NCI-H510A (cell line): ENCODE results near the gene PCDHB6.
A peak's percentile ranks its signal among the peaks of the same experiment; 100 is the strongest.
"Not testable (repeated sequence)": the region's sequence is repeated elsewhere in the genome, so short reads cannot be mapped to it uniquely, and the experiment has no call there.

Source experiments
- DNase-seq: peaks from one replicate; lab custom pipeline; 2025; lab: John Stamatoyannopoulos, UW

Gene PCDHB6

DNA sequence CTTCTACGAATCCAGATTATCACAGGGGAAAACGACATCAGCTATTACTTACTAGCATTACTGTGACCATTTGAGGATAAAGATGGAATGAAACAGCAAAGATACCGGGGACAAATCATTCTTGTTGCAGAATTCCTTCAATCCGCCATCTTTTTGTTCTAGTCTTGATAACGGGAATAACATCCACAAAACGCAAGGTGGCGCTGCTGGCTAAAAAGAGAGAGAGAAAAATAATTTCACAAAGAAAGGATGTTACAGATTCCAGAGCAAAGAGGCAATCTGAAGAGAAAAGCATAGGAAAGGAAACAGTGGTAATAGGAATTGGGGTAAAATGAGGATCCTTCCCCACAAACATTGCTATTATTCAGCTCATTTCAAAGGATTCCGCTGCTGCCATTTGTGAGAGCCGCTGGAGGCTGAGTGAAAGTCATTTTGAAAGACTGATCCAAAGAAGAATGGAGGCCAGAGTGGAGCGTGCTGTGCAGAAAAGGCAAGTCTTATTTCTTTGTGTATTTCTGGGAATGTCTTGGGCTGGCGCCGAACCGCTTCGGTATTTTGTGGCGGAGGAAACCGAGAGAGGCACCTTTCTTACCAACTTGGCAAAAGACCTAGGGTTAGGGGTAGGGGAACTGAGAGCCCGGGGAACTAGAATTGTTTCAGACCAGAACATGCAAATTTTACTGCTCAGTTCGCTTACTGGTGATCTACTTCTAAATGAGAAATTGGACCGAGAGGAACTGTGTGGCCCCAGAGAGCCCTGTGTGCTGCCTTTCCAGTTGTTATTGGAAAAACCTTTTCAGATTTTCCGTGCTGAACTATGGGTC, 22.7 kb downstream of the PCDHB6 start, which contains the start of gene PCDHB7:
PCDHB7 (plus strand) TSS at position 264 of the 824 bp plus-strand sequence; CDS start at position 456, 192 bp downstream.
- no peak for DNase-seq

DNA sequence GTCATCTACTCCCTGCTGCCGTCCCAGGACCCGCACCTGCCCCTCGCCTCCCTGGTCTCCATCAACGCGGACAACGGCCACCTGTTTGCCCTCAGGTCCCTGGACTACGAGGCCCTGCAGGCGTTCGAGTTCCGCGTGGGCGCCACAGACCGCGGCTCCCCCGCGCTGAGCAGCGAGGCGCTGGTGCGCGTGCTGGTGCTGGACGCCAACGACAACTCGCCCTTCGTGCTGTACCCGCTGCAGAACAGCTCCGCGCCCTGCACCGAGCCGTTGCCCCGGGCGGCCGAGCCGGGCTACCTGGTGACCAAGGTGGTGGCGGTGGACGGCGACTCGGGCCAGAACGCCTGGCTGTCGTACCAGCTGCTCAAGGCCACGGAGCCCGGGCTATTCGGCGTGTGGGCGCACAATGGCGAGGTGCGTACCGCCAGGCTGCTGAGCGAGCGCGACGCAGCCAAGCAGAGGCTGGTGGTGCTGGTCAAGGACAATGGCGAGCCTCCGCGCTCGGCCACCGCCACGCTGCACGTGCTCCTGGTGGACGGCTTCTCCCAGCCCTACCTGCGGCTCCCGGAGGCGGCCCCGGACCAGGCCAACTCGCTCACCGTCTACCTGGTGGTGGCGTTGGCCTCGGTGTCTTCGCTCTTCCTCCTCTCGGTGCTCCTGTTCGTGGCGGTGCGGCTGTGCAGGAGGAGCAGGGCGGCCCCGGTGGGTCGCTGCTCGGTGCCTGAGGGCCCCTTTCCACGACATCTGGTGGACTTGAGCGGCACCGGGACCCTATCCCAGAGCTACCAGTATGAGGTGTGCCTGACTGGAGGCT, 24.6 kb downstream of the PCDHB6 start:
- not testable (repeated sequence) for DNase-seq

DNA sequence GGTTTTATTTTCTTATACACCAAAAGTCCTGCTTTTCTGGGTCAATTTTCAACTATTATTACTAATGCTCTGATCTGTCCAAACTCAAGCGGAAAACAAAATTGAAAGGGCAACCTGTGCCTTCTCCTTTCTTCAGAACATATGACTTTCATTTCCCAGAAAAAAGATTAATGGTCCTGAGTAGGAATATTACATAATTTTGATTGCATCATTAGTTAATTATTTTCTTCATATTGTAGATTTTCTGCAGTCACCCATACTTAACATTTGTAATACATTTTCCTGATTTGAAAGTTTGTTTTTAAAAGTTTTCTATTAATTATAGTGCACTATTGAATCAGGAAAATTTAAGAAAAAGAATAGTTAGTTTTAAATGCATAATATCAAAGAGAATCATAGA, 26.1 kb downstream of the PCDHB6 start:
- DNase-seq = no peak

DNA sequence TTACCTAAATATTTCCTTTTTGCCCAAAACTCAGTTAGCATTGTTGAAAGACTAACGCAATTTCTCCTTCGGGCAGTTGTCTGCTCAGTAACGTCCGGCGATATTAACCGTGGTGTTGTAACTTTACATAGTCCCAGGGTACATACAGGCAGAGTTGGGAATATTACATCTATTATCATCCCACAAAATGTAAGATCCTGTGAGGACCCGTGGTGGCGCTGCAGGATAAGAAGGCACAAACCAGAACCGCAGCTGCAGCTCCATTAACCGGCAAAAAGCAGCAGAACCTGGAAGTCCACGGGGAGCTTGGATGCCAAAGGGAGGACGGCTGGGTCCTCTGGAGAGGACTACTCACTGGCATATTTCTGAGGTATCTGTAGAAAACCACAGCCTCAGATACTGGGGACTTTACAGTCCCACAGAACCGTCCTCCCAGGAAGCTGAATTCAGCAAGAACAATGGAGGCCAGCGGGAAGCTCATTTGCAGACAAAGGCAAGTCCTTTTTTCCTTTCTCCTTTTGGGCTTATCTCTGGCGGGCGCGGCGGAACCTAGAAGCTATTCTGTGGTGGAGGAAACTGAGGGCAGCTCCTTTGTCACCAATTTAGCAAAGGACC, 27.8 kb downstream of the PCDHB6 start, which contains the start of gene PCDHB8:
PCDHB8 (plus strand) TSS at position 214 of the 615 bp plus-strand sequence; CDS start at position 459, 245 bp downstream.
- not testable (repeated sequence) for DNase-seq

DNA sequence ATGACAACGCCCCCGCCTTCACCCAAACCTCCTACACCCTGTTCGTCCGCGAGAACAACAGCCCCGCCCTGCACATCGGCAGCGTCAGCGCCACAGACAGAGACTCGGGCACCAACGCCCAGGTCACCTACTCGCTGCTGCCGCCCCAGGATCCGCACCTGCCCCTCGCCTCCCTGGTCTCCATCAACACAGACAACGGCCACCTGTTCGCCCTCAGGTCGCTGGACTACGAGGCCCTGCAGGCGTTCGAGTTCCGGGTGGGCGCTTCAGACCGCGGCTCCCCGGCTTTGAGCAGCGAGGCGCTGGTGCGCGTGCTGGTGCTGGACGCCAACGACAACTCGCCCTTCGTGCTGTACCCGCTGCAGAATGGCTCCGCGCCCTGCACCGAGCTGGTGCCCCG, 29.5 kb downstream of the PCDHB6 start:
- not testable (repeated sequence) for DNase-seq

DNA sequence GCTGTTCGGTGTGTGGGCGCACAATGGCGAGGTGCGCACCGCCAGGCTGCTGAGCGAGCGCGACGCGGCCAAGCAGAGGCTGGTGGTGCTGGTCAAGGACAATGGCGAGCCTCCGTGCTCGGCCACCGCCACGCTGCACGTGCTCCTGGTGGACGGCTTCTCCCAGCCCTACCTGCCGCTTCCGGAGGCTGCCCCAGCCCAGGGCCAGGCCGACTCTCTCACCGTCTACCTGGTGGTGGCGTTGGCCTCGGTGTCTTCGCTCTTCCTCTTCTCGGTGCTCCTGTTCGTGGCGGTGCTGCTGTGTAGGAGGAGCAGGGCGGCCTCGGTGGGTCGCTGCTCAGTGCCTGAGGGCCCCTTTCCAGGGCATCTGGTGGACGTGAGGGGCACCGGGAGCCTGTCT, 30.0 kb downstream of the PCDHB6 start:
- not testable (repeated sequence) for DNase-seq

DNA sequence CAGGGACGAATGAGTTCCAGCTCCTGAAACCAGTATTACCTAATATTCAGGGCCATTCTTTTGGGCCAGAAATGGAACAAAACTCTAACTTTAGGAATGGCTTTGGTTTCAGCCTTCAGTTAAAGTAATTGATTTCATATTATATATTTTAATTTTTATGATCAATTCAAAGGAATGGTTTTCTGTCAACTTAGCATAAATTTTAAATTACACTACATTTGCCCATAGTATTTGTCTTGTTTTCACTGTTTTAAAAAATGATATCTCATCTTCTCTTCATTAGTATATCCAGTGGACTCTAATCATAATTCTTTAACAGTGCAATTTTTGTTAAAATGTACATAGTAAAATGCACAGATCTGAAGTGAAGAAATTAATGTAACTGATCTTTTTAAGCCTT, 30.5 kb downstream of the PCDHB6 start:
- DNase-seq = no peak

DNA sequence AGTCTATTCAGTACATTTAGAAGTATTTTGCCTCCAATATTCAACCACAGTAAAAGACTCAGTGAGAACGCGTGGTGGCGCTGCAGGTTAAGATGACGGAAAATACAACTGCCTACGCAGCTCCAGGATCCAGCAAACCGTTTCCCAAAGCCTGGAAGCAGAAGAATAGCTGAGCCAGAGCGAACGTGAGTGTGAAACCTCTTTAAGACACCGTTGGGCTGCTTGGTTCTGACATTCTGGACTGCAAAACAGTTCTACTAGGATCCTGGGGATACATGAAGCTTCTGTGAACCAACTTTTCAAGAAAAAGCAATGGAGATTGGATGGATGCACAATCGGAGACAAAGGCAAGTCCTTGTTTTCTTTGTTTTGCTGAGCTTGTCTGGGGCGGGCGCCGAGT, 32.4 kb downstream of the PCDHB6 start, which contains the start of gene PCDHB16:
PCDHB16 (plus strand) TSS at position 140 of the 400 bp plus-strand sequence; CDS start at position 313, 173 bp downstream.
- DNase-seq = no peak

DNA sequence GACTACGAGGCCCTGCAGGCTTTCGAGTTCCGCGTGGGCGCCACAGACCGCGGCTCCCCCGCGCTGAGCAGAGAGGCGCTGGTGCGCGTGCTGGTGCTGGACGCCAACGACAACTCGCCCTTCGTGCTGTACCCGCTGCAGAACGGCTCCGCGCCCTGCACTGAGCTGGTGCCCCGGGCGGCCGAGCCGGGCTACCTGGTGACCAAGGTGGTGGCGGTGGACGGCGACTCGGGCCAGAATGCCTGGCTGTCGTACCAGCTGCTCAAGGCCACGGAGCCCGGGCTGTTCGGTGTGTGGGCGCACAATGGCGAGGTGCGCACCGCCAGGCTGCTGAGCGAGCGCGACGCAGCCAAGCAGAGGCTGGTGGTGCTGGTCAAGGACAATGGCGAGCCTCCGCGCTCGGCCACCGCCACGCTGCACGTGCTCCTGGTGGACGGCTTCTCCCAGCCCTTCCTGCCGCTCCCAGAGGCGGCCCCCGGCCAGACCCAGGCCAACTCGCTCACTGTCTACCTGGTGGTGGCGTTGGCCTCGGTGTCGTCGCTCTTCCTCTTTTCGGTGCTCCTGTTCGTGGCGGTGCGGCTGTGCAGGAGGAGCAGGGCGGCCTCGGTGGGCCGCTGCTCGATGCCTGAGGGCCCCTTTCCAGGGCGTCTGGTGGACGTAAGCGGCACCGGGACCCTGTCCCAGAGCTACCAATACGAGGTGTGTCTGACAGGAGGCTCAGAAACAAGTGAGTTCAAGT, 34.4 kb downstream of the PCDHB6 start:
- not testable (repeated sequence) for DNase-seq

DNA sequence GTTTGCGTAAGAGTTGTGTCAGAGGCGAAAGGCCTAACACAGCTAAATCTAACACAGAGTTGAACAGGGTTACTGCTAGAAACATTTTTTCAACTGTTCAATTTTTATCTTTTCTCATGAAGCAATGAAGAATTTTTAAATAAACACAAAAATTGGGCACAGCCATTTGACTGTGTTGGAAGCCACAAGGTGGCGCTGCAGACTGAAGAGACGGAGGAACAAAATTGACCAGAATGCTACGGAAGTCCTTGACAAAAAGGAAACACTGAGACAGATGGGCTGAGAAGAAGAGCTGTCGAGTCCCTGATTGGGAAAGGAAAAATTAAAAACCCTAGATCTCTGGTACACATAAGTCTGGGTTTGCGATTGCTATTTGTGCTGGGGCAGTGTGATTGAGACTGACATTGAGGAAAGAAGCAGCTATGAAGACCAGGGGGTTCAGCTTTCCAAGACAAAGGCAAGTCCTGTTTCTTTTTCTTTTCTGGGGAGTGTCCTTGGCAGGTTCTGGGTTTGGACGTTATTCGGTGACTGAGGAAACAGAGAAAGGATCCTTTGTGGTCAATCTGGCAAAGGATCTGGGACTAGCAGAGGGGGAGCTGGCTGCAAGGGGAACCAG, 37.1 kb downstream of the PCDHB6 start, which contains the start of gene PCDHB9:
PCDHB9 (plus strand) TSS at position 265 of the 616 bp plus-strand sequence; CDS start at position 423, 158 bp downstream.
- no peak for DNase-seq

DNA sequence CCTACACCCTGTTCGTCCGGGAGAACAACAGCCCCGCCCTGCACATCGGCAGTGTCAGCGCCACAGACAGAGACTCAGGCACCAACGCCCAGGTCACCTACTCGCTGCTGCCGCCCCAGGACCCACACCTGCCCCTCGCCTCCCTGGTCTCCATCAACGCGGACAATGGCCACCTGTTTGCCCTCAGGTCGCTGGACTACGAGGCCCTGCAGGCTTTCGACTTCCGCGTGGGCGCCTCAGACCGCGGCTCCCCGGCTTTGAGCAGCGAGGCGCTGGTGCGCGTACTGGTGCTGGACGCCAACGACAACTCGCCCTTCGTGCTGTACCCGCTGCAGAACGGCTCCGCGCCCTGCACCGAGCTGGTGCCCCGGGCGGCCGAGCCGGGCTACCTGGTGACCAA, 38.8 kb downstream of the PCDHB6 start:
- not testable (repeated sequence) for DNase-seq

DNA sequence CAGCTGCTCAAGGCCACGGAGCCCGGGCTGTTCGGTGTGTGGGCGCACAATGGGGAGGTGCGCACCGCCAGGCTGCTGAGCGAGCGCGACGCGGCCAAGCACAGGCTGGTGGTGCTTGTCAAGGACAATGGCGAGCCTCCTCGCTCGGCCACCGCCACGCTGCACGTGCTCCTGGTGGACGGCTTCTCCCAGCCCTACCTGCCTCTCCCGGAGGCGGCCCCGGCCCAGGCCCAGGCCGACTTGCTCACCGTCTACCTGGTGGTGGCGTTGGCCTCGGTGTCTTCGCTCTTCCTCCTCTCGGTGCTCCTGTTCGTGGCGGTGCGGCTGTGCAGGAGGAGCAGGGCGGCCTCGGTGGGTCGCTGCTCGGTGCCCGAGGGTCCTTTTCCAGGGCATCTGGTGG, 39.3 kb downstream of the PCDHB6 start:
- DNase-seq = not testable (repeated sequence)

DNA sequence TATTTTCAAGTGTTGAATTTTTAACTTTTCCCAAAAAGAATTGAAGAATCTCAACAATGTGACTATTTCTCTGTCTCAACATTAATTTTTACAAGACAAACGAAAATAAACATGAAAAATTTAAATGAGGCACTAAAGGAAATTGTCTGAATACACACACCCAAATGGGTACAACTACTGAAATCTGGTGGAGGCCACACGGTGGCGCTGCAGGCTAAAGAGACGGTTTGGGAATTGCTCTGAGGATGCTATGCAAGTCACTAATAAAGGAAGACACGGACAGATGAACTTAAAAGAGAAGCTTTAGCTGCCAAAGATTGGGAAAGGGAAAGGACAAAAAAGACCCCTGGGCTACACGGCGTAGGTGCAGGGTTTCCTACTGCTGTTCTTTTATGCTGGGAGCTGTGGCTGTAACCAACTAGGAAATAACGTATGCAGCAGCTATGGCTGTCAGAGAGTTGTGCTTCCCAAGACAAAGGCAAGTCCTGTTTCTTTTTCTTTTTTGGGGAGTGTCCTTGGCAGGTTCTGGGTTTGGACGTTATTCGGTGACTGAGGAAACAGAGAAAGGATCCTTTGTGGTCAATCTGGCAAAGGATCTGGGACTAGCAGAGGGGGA, 42.4 kb downstream of the PCDHB6 start, which contains the start of gene PCDHB10:
PCDHB10 (plus strand) TSS at position 244 of the 616 bp plus-strand sequence; CDS start at position 444, 200 bp downstream.
- no peak for DNase-seq

DNA sequence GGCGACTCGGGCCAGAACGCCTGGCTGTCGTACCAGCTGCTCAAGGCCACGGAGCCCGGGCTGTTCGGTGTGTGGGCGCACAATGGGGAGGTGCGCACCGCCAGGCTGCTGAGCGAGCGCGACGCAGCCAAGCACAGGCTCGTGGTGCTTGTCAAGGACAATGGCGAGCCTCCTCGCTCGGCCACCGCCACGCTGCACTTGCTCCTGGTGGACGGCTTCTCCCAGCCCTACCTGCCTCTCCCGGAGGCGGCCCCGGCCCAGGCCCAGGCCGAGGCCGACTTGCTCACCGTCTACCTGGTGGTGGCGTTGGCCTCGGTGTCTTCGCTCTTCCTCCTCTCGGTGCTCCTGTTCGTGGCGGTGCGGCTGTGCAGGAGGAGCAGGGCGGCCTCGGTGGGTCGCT, 44.5 kb downstream of the PCDHB6 start:
- not testable (repeated sequence) for DNase-seq

DNA sequence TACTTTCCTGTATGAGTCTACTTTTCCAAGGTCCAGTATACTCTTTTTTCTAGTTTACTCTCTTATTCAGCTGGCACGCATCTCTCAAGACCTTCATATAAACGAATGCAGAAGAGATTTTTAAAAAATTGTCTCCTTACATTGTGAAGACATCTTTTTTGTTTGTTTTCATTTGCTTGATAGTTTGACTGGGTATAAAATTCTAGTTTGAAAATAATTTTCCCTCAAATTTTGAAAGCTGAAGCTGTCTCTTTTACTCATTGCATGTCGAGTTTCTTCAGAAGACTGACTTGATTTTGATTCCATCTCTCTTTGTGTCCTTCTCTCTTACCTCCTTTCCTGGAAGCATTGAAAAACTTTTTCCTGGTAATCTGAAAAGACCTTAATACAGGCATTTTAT, 46.5 kb downstream of the PCDHB6 start:
- DNase-seq = no peak

DNA sequence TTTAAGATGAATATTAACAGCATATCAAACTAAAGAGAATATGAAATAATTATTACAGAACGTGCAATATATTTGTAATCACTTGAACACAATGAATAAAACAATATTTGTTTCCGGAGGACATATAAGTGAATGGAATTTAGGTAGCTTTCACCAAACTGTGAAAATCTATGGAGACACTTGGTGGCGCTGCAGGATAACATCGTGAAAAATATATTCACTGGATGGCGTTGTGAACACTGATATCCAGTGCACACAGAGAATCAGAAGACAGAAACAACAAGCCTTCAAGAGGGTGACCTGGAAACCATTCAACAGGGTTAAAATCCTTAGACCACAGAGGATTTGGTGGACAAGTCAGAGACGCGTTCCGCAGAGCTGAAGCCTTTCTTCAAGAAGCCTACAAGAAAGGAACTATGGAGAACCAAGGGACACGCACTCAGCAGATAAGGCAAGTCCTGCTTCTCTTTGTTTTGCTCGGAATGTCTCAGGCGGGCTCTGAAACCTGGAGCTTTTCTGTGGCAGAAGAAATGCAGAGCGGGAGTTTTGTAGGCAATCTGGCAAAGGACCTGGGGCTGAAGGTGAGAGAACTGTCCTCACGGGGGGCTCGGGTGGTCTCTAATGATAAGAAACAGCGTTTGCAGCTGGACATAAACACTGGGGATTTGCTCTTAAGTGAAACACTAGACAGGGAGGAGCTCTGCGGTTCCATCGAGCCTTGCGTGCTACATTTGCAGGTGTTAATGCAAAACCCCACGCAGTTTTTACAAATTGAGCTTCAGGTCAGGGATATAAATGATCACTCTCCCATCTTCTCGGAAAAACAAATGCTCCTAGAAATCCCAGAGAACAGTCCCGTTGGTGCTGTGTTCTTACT, 49.7 kb downstream of the PCDHB6 start, which contains the start of gene PCDHB11:
PCDHB11 (plus strand) TSS at position 269 of the 877 bp plus-strand sequence; CDS start at position 417, 148 bp downstream.
- peak; percentile 9 for DNase-seq

DNA sequence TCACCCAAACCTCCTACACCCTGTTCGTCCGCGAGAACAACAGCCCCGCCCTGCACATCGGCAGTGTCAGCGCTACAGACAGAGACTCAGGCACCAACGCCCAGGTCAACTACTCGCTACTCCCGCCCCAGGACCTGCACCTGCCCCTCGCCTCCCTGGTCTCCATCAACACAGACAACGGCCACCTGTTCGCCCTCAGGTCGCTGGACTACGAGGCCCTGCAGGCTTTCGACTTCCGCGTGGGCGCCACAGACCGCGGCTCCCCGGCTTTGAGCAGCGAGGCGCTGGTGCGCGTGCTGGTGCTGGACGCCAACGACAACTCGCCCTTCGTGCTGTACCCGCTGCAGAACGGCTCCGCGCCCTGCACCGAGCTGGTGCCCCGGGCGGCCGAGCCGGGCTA, 51.3 kb downstream of the PCDHB6 start:
- DNase-seq = not testable (repeated sequence)

DNA sequence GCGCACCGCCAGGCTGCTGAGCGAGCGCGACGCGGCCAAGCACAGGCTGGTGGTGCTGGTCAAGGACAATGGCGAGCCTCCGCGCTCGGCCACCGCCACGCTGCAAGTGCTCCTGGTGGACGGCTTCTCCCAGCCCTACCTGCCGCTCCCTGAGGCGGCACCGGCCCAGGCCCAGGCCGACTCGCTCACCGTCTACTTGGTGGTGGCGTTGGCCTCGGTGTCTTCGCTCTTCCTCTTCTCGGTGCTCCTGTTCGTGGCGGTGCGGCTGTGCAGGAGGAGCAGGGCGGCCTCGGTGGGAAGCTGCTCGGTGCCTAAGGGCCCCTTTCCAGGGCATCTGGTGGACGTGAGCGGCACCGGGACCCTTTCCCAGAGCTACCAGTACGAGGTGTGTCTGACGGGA, 51.8 kb downstream of the PCDHB6 start:
- not testable (repeated sequence) for DNase-seq
